Smooth muscle cell (in vitro differentiated cells): ENCODE data around the gene NPC1. TPM values are rescaled to one million over a fixed set of nuclear protein-coding genes. Genes with fewer than 3 reads are reported as not detected.

Source experiments
- DNase-seq: peaks from one replicate; lab custom pipeline; 2025; ENCODE audit not compliant: unreplicated experiment; lab: John Stamatoyannopoulos, UW
- H2AFZ ChIP-seq: fragments of 200-600 bp; sonication (generic); 2 replicates; pipeline ENCODE4 v1.6.0; 2016; ENCODE audit warnings: antibody characterized with exemption, low read depth, mild to moderate bottlenecking
- H3F3A ChIP-seq: fragments of 200-600 bp; sonication (generic); 2 replicates; pipeline ENCODE4 v1.6.0; 2017; ENCODE audit warnings: antibody characterized with exemption, low read depth
- H3K27ac ChIP-seq: fragments of 200-600 bp; sonication (generic); 2 replicates; pipeline ENCODE4 v1.5.1; 2016; ENCODE audit warnings: low read depth, mild to moderate bottlenecking
- H3K27me3 ChIP-seq: fragments of 200-600 bp; sonication (generic); 2 replicates; pipeline ENCODE4 v1.6.1; 2016; ENCODE audit warnings: low read depth, mild to moderate bottlenecking
- H3K36me3 ChIP-seq: fragments of 200-600 bp; sonication (generic); 2 replicates; pipeline ENCODE4 v1.5.1; 2016; ENCODE audit warnings: low read depth
- H3K4me1 ChIP-seq: fragments of 200-600 bp; sonication (generic); 2 replicates; pipeline ENCODE4 v1.5.1; 2016; ENCODE audit warnings: low read depth
- H3K4me2 ChIP-seq: fragments of 200-600 bp; sonication (generic); 2 replicates; pipeline ENCODE4 v1.6.0; 2016; ENCODE audit warnings: mild to moderate bottlenecking
- H3K4me3 ChIP-seq: fragments of 200-600 bp; sonication (generic); 2 replicates; pipeline ENCODE4 v1.5.1; 2016; ENCODE audit warnings: mild to moderate bottlenecking
- H3K79me2 ChIP-seq: fragments of 200-600 bp; sonication (generic); 2 replicates; pipeline ENCODE4 v1.6.0; 2016; ENCODE audit warnings: low read depth, mild to moderate bottlenecking
- H3K9ac ChIP-seq: fragments of 200-600 bp; sonication (generic); 2 replicates; pipeline ENCODE4 v1.6.0; 2016; ENCODE audit warnings: low read depth
- H3K9me3 ChIP-seq: fragments of 200-600 bp; sonication (generic); replicated peaks from 2 replicates; pipeline ENCODE4 v1.5.1; 2016; ENCODE audit warnings: low read depth
- H4K20me1 ChIP-seq: fragments of 200-600 bp; sonication (generic); 2 replicates; pipeline ENCODE4 v1.6.0; 2016; ENCODE audit warnings: low read depth
- CTCF ChIP-seq: fragments of 200-600 bp; sonication (generic); IDR thresholded peaks from 2 replicates; pipeline ENCODE4 v1.5.1; 2017; ENCODE audit warnings: borderline replicate concordance, mild to moderate bottlenecking, antibody characterized with exemption; ENCODE audit not compliant: insufficient read depth, poor library complexity, severe bottlenecking
- WGBS: methylation state at CpG from one replicate; pipeline ENCODE4 v1.1.7; 2016; ENCODE audit warnings: low lambda C conversion rate; 5-methylcytosine and 5-hydroxymethylcytosine counted together
- polyA plus RNA-seq: library from polyadenylated mRNA; unstranded; fragments of >200 nt; fragmentation: Nextera tagmentation; extraction: Ambion mirVana; gene quantifications from 2 replicates; pipeline ENCODE4 v1.2.1, GENCODE V29; 2016
- total RNA-seq: library from RNA; depleted of rRNA; stranded (reverse); fragments of >200 nt; gene quantifications from 2 replicates; pipeline ENCODE4 v1.2.3, GENCODE V29; 2014

The NPC1 gene
- total and polyA plus RNA-seq, 2 experiments from 2014 or later: 29.9 to 55.5 TPM

GRCh38 chr18:23570912-23571504 is 15.3 kb downstream of the NPC1 start:
- TF ChIP-seq CTCF: no peak
- Histone ChIP-seq H3K4me1 (no peaks in the 10 kb centered on the region), H3K9ac (no peak overlapping the region), H4K20me1 (peaks cover 52% of the 10 kb centered on the region), H3K9me3 (no peaks in the 10 kb centered on the region), H3K4me3 (no peak overlapping the region), H3K79me2 (peaks cover 10% of the 10 kb centered on the region), H3K27ac (no peak overlapping the region), H3K36me3 (peaks cover 12% of the 10 kb centered on the region), H3F3A (peaks cover 12% of the 10 kb centered on the region), H3K4me2 (no peak overlapping the region), H3K27me3 (no peaks in the 10 kb centered on the region), H2AFZ (no peak overlapping the region)
- WGBS: 79% methylated on average over 3 of the region's 3 CpGs
- no peak for DNase-seq

GRCh38 chr18:23569299-23570063 is 16.8 kb downstream of the NPC1 start:
- H3K79me2 ChIP-seq: peaks cover 4% of the 10 kb centered on the region
- no peak for TF ChIP-seq CTCF
- no peak for DNase-seq
- H3K27ac ChIP-seq: peak overlapping the region; percentile 7
- no peak overlapping the region for H3K4me3 ChIP-seq
- H3K36me3 ChIP-seq: peaks cover 12% of the 10 kb centered on the region
- H3K9ac ChIP-seq: no peak overlapping the region
- no peaks in the 10 kb centered on the region for H3K9me3 ChIP-seq
- H2AFZ ChIP-seq: no peak overlapping the region
- H3K27me3 ChIP-seq: no peaks in the 10 kb centered on the region
- WGBS: 94% methylated on average over 5 of the region's 5 CpGs
- peaks cover 37% of the 10 kb centered on the region for H4K20me1 ChIP-seq
- H3K4me1 ChIP-seq: no peaks in the 10 kb centered on the region
- H3F3A ChIP-seq: peaks cover 4% of the 10 kb centered on the region
- no peak overlapping the region for H3K4me2 ChIP-seq

- DNase-seq: no peak
- 64% methylated on average over 7 of the region's 7 CpGs for WGBS
- no peak for TF ChIP-seq CTCF
- no peak overlapping the region for H2AFZ ChIP-seq
- no peaks in the 10 kb centered on the region for H3F3A ChIP-seq
- no peak overlapping the region for H3K4me2 ChIP-seq
- H4K20me1 ChIP-seq: peaks cover 27% of the 10 kb centered on the region
- no peak overlapping the region for H3K4me3 ChIP-seq
- peaks cover 12% of the 10 kb centered on the region for H3K36me3 ChIP-seq
- H3K79me2 ChIP-seq: peaks cover 4% of the 10 kb centered on the region
- H3K4me1 ChIP-seq: no peaks in the 10 kb centered on the region
- H3K9ac ChIP-seq: no peak overlapping the region
- no peaks in the 10 kb centered on the region for H3K9me3 ChIP-seq
- H3K27me3 ChIP-seq: no peaks in the 10 kb centered on the region
- peak overlapping the region; percentile 7 for H3K27ac ChIP-seq
Observed at GRCh38 chr18:23568281-23569138, 17.8 kb downstream of the NPC1 start.
